Measurements from ENCODE around the gene ZNF525.

DNA sequence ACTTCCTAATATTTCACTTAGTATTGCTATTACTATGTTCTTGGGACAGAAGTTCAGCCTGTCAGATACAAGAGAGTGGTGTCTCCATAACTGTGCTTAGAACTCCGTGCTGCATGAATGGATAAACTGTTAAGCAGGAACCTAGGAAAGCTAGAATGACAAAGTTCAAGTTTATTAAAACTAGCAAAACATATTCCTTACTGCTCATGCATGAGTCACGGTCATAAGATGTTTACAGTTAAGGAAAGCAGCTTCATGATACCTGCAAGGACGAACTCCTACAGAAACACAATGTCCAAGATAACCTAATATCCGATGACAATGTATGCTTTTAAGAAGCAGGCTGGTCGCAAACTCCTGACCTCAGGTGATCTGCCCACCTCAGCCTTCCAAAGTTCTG, 23.4 kb downstream of the ZNF525 start:
- TF ChIP-seq, protein P1, sequence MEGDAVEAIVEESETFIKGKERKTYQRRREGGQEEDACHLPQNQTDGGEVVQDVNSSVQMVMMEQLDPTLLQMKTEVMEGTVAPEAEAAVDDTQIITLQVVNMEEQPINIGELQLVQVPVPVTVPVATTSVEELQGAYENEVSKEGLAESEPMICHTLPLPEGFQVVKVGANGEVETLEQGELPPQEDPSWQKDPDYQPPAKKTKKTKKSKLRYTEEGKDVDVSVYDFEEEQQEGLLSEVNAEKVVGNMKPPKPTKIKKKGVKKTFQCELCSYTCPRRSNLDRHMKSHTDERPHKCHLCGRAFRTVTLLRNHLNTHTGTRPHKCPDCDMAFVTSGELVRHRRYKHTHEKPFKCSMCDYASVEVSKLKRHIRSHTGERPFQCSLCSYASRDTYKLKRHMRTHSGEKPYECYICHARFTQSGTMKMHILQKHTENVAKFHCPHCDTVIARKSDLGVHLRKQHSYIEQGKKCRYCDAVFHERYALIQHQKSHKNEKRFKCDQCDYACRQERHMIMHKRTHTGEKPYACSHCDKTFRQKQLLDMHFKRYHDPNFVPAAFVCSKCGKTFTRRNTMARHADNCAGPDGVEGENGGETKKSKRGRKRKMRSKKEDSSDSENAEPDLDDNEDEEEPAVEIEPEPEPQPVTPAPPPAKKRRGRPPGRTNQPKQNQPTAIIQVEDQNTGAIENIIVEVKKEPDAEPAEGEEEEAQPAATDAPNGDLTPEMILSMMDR (conservative IDR thresholded peaks at IDR 0.05 in 1 of 2, IDR thresholded peaks at IDR 0.05 in 1 of 2; ENCODE audit: extremely low read depth in 1 of 2, insufficient read depth in 1 of 2, low read depth in 1 of 2, low read length in 2 of 2) = no peak
- no peak for TF ChIP-seq EZH2 (IDR thresholded peaks at IDR 0.05; ENCODE audit: borderline replicate concordance, low read length)

Measured in mammary epithelial cell (primary cell).